ENCODE measurements around the gene MRTFB.
"Not testable (repeated sequence)": the region's sequence is repeated elsewhere in the genome, so short reads cannot be mapped to it uniquely, and the experiment has no call there.

MRTFB gene

GRCh38 chr16:14070877-14071575, at the start of gene MRTFB:
MRTFB (plus strand) TSS chr16:14071319; CDS start chr16:14140607, 69,288 bp downstream.
- no peak for TF ChIP-seq GLIS3 (CRISPR knock-in tag; IDR thresholded peaks at IDR 0.05)
- TF ChIP-seq SNAI2 (CRISPR knock-in tag; IDR thresholded peaks at IDR 0.05) = no peak
- no peak for TF ChIP-seq ARNTL (CRISPR knock-in tag; IDR thresholded peaks at IDR 0.05; ENCODE audit: borderline replicate concordance, low read depth)
- no peak for TF ChIP-seq PPARA (CRISPR knock-in tag; IDR thresholded peaks at IDR 0.05; ENCODE audit: borderline replicate concordance)
- ATAC-seq = peak; percentile 91

GRCh38 chr16:14023526-14023925, 47.6 kb upstream of the MRTFB start:
- not testable (repeated sequence) for ATAC-seq

DNA sequence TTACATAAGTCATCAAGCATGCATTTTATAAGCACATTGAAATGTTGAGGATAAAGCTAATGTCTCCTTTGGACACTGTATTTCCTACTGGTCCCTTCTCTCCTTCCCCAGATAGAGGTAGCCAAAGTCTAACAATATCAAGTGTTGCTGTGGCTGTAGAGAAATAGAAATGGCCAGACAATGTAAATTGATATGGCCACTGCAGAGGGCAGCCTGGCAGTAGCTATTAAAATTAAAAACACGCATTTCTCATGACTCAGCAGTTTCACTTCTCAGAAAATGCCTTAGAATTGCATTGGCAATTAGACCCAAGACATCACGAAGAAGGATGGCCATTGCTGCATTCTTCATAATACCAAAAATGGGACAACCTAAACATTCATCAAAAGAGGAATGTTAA, 46.8 kb upstream of the MRTFB start:
- TF ChIP-seq POU6F1 (CRISPR knock-in tag; IDR thresholded peaks at IDR 0.05; ENCODE audit: borderline replicate concordance, low read depth) (no peak), SNAI2 (CRISPR knock-in tag; IDR thresholded peaks at IDR 0.05) (no peak), ARNTL (CRISPR knock-in tag; IDR thresholded peaks at IDR 0.05; ENCODE audit: borderline replicate concordance, low read depth) (no peak), ZFP3 (CRISPR knock-in tag; IDR thresholded peaks at IDR 0.05) (no peak), ZNF565 (CRISPR knock-in tag; conservative IDR thresholded peaks at IDR 0.05; ENCODE audit: low read depth) (no peak), PPARA (CRISPR knock-in tag; IDR thresholded peaks at IDR 0.05; ENCODE audit: borderline replicate concordance) (no peak), RARB (CRISPR knock-in tag; IDR thresholded peaks at IDR 0.05) (no peak)
- TF ChIP-seq, protein P1, sequence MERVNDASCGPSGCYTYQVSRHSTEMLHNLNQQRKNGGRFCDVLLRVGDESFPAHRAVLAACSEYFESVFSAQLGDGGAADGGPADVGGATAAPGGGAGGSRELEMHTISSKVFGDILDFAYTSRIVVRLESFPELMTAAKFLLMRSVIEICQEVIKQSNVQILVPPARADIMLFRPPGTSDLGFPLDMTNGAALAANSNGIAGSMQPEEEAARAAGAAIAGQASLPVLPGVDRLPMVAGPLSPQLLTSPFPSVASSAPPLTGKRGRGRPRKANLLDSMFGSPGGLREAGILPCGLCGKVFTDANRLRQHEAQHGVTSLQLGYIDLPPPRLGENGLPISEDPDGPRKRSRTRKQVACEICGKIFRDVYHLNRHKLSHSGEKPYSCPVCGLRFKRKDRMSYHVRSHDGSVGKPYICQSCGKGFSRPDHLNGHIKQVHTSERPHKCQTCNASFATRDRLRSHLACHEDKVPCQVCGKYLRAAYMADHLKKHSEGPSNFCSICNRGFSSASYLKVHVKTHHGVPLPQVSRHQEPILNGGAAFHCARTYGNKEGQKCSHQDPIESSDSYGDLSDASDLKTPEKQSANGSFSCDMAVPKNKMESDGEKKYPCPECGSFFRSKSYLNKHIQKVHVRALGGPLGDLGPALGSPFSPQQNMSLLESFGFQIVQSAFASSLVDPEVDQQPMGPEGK (CRISPR knock-in tag; IDR thresholded peaks at IDR 0.05; ENCODE audit: borderline replicate concordance) = no peak
- ATAC-seq = peak; percentile 71

- no peak for ATAC-seq
- TF ChIP-seq POU6F1 (CRISPR knock-in tag; IDR thresholded peaks at IDR 0.05; ENCODE audit: borderline replicate concordance, low read depth) (no peak), OSR1 (CRISPR knock-in tag; IDR thresholded peaks at IDR 0.05) (no peak), RARB (CRISPR knock-in tag; IDR thresholded peaks at IDR 0.05) (no peak), BACH2 (CRISPR knock-in tag; IDR thresholded peaks at IDR 0.05; ENCODE audit: borderline replicate concordance) (no peak), CSDC2 (CRISPR knock-in tag; IDR thresholded peaks at IDR 0.05) (no peak), TOX (CRISPR knock-in tag; IDR thresholded peaks at IDR 0.05; ENCODE audit: borderline replicate concordance) (no peak), ZFP30 (CRISPR knock-in tag; IDR thresholded peaks at IDR 0.05) (no peak)
Measured at GRCh38 chr16:14026572-14027285, 44.4 kb upstream of the MRTFB start.

DNA sequence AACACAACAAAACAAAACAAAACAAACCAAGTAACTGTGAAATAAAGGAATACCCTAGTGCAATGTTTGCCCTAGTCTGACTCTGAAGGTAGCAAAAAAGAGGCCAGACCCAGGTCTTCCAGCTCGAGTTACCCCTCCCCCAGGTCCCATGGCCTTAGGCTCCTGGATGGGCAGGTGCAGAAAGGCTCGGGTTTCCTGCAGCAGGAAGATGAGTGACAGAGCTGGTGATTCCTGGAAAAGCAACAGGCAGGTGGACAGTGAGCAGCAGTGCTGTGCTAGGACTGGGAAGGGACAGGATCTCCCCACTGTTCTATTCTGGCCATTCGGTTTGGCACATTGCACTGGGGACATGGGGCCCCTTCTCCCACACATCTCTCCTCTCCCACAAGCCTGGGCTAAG, 42.9 kb upstream of the MRTFB start:
- no peak for ATAC-seq
- no peak for TF ChIP-seq TCF4 (CRISPR knock-in tag; IDR thresholded peaks at IDR 0.05; ENCODE audit: borderline replicate concordance)
- TF ChIP-seq, protein P2, sequence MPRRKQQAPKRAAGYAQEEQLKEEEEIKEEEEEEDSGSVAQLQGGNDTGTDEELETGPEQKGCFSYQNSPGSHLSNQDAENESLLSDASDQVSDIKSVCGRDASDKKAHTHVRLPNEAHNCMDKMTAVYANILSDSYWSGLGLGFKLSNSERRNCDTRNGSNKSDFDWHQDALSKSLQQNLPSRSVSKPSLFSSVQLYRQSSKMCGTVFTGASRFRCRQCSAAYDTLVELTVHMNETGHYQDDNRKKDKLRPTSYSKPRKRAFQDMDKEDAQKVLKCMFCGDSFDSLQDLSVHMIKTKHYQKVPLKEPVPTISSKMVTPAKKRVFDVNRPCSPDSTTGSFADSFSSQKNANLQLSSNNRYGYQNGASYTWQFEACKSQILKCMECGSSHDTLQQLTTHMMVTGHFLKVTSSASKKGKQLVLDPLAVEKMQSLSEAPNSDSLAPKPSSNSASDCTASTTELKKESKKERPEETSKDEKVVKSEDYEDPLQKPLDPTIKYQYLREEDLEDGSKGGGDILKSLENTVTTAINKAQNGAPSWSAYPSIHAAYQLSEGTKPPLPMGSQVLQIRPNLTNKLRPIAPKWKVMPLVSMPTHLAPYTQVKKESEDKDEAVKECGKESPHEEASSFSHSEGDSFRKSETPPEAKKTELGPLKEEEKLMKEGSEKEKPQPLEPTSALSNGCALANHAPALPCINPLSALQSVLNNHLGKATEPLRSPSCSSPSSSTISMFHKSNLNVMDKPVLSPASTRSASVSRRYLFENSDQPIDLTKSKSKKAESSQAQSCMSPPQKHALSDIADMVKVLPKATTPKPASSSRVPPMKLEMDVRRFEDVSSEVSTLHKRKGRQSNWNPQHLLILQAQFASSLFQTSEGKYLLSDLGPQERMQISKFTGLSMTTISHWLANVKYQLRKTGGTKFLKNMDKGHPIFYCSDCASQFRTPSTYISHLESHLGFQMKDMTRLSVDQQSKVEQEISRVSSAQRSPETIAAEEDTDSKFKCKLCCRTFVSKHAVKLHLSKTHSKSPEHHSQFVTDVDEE (CRISPR knock-in tag; IDR thresholded peaks at IDR 0.05) = no peak
- TF ChIP-seq ARNTL (CRISPR knock-in tag; IDR thresholded peaks at IDR 0.05; ENCODE audit: borderline replicate concordance, low read depth) = no peak
- no peak for TF ChIP-seq SNAI2 (CRISPR knock-in tag; IDR thresholded peaks at IDR 0.05)
- no peak for TF ChIP-seq ZFP30 (CRISPR knock-in tag; IDR thresholded peaks at IDR 0.05)
- TF ChIP-seq TOX (CRISPR knock-in tag; IDR thresholded peaks at IDR 0.05; ENCODE audit: borderline replicate concordance) = no peak
- TF ChIP-seq CSRNP3 (CRISPR knock-in tag; IDR thresholded peaks at IDR 0.05) = no peak
- no peak for TF ChIP-seq BACH2 (CRISPR knock-in tag; IDR thresholded peaks at IDR 0.05; ENCODE audit: borderline replicate concordance)
- no peak for TF ChIP-seq ZFP3 (CRISPR knock-in tag; IDR thresholded peaks at IDR 0.05)
- TF ChIP-seq RARB (CRISPR knock-in tag; IDR thresholded peaks at IDR 0.05) = no peak
- TF ChIP-seq POU6F1 (CRISPR knock-in tag; IDR thresholded peaks at IDR 0.05; ENCODE audit: borderline replicate concordance, low read depth) = no peak
- TF ChIP-seq ESRRG (CRISPR knock-in tag; IDR thresholded peaks at IDR 0.05) = no peak
- TF ChIP-seq ZC3H10 (CRISPR knock-in tag; IDR thresholded peaks at IDR 0.05) = no peak
- no peak for TF ChIP-seq GLIS3 (CRISPR knock-in tag; IDR thresholded peaks at IDR 0.05)
- no peak for TF ChIP-seq ISL1 (CRISPR knock-in tag; IDR thresholded peaks at IDR 0.05)
